Left renal pelvis (tissue), 4 donors: ENCODE data around the gene SYCE1. TPM values are rescaled to one million over a fixed set of nuclear protein-coding genes. Genes with fewer than 3 reads are reported as not detected.
"Not testable (repeated sequence)": the region's sequence is repeated elsewhere in the genome, so short reads cannot be mapped to it uniquely, and the experiment has no call there.

Experiments
- DNase-seq, 4 donors: peaks; one replicate each; pipeline ENCODE4 v3.0.0-alpha.2; 2013; ENCODE audit warnings: low read depth in 4 of 4, low spot score in 3 of 4
- polyA plus RNA-seq, 4 donors: library from polyadenylated mRNA; unstranded; fragments of 120-200 nt; gene quantifications; one replicate each; pipeline ENCODE4 v1.2.1, GENCODE V29; 2013; ENCODE audit not compliant: insufficient read length in 4 of 4

Gene SYCE1
- under 1 TPM; 0.20 to 0.63 (median 0.42) TPM for polyA plus RNA-seq

- no peak for DNase-seq
Measured at GRCh38 chr10:133565441-133566294, at the start of gene SYCE1. Gene SYCE1, minus strand, starts transcription at chr10:133565583. Its CDS starts 54 bp downstream, at chr10:133565529.

GRCh38 chr10:133614830-133615580 lies 49.6 kb upstream of the SYCE1 start:
- DNase-seq: no peak

GRCh38 chr10:133613699-133614098 lies 48.3 kb upstream of the SYCE1 start:
- DNase-seq: no peak

GRCh38 chr10:133611079-133611478 lies 45.7 kb upstream of the SYCE1 start:
- no peak for DNase-seq

- no peak for DNase-seq
Measured at GRCh38 chr10:133608855-133609254, 43.5 kb upstream of the SYCE1 start.

- not testable (repeated sequence) for DNase-seq
Measured at GRCh38 chr10:133603434-133603833, 38.1 kb upstream of the SYCE1 start.

GRCh38 chr10:133600657-133601056 lies 35.3 kb upstream of the SYCE1 start:
- no peak for DNase-seq

- not testable (repeated sequence) for DNase-seq
Measured at GRCh38 chr10:133599869-133600268, 34.5 kb upstream of the SYCE1 start.

GRCh38 chr10:133592716-133593115 lies 27.3 kb upstream of the SYCE1 start:
- no peak for DNase-seq

GRCh38 chr10:133590970-133591359 lies 25.6 kb upstream of the SYCE1 start:
- no peak for DNase-seq

GRCh38 chr10:133590226-133590969 lies 25.0 kb upstream of the SYCE1 start:
- DNase-seq: no peak

- not testable (repeated sequence) for DNase-seq
Measured at GRCh38 chr10:133577037-133577436, 11.7 kb upstream of the SYCE1 start.

- not testable (repeated sequence) for DNase-seq
Measured at GRCh38 chr10:133573460-133573859, 8.1 kb upstream of the SYCE1 start.

GRCh38 chr10:133572055-133572454 lies 6.7 kb upstream of the SYCE1 start:
- not testable (repeated sequence) for DNase-seq

GRCh38 chr10:133569801-133570200 lies 4.4 kb upstream of the SYCE1 start:
- not testable (repeated sequence) for DNase-seq

GRCh38 chr10:133568831-133569527 lies 3.6 kb upstream of the SYCE1 start:
- DNase-seq: not testable (repeated sequence)

- no peak for DNase-seq
Measured at GRCh38 chr10:133568287-133568614, 2.9 kb upstream of the SYCE1 start.

- DNase-seq: no peak
Measured at GRCh38 chr10:133567609-133568286, 2.4 kb upstream of the SYCE1 start.

- no peak for DNase-seq
Measured at GRCh38 chr10:133567119-133567518, 1.7 kb upstream of the SYCE1 start.

GRCh38 chr10:133564816-133565215 lies 567 bp downstream of the SYCE1 start:
- DNase-seq: no peak
